PFSK-1 (cell line): ENCODE measurements around the gene MBOAT2.

Experiments used
- FOXP2 ChIP-seq: optimal IDR thresholded peaks from 2 replicates; pipeline ENCODE3; 2011; ENCODE audit warnings: borderline replicate concordance, control low read depth, inconsistent platforms; ENCODE audit not compliant: insufficient read depth; ENCODE audit errors: extremely low read length, extremely low read depth
- POLR2AphosphoS5 ChIP-seq: IDR thresholded peaks from 2 replicates; pipeline ENCODE4 v1.6.1; 2012; ENCODE audit warnings: low read depth, mild to moderate bottlenecking, control low read depth, low read length, moderate library complexity
- REST ChIP-seq, 2 experiments: IDR thresholded peaks; 2 replicates each; pipeline versions ENCODE4 v1.6.1 to v1.8.0; 2011 to 2012; ENCODE audit warnings: low read depth in 2 of 2, low read length in 2 of 2, control low read depth in 1 of 2, inconsistent platforms in 1 of 2, mild to moderate bottlenecking in 1 of 2, moderate library complexity in 1 of 2; ENCODE audit not compliant: insufficient read depth in 1 of 2
- SIN3A ChIP-seq: IDR thresholded peaks from 2 replicates; pipeline ENCODE4 v1.6.1; 2012; ENCODE audit warnings: mild to moderate bottlenecking, low read length, moderate library complexity, borderline replicate concordance; ENCODE audit not compliant: insufficient read depth

- TF ChIP-seq POLR2AphosphoS5 (no peak), SIN3A (no peak), FOXP2 (no peak), REST (IDR thresholded peaks at IDR 0.05; ENCODE audit: insufficient read depth in 1 of 2, low read depth in 2 of 2, low read length in 2 of 2) (no peak)
Observed at GRCh38 chr2:9015998-9016397, 12.5 kb upstream of the MBOAT2 start.
